HFFc6 (cell line): Measurements from ENCODE around the gene MRPL1. TPM values are rescaled to one million over a fixed set of nuclear protein-coding genes. Genes with fewer than 3 reads are reported as not detected.

Experiments
- DNase-seq: peaks from one replicate; pipeline ENCODE4 v3.0.0-alpha.2; 2018
- H3K27ac Mint-ChIP-seq: 2 replicates; pipeline ENCODE4 v1.8.0; 2020; ENCODE audit warnings: mild to moderate bottlenecking, mixed read lengths
- H3K27me3 Mint-ChIP-seq: 2 replicates; pipeline ENCODE4 v1.8.0; 2021; ENCODE audit warnings: mild to moderate bottlenecking, moderate library complexity, mixed read lengths; ENCODE audit not compliant: insufficient read depth
- H3K36me3 Mint-ChIP-seq: 2 replicates; pipeline ENCODE4 v1.8.0; 2021; ENCODE audit warnings: low read depth, mixed read lengths
- H3K4me1 Mint-ChIP-seq: 2 replicates; pipeline ENCODE4 v1.8.0; 2020; ENCODE audit warnings: low read depth, mixed read lengths
- H3K4me3 Mint-ChIP-seq: 2 replicates; pipeline ENCODE4 v1.8.0; 2020; ENCODE audit warnings: mild to moderate bottlenecking, moderate library complexity, mixed read lengths
- H3K9me3 Mint-ChIP-seq: 2 replicates; pipeline ENCODE4 v1.8.0; 2020; ENCODE audit warnings: mild to moderate bottlenecking, mixed read lengths
- CTCF ChIP-seq: fragments of 200-600 bp; sonication (generic); IDR thresholded peaks from 2 replicates; pipeline ENCODE4 v1.5.0; 2021; ENCODE audit warnings: antibody characterized with exemption, mild to moderate bottlenecking
- total RNA-seq, 6 experiments: library from RNA; stranded (reverse); fragmentation: NEBNext Ultra II Directional; extraction: Animal tissue kit (Norgen Biotek cat#: 25700); gene quantifications; 2 replicates in 1 of 6; 3 replicates in 5 of 6; pipeline ENCODE4 v1.2.3, GENCODE V29; 2021

Gene MRPL1
- total RNA-seq, 6 experiments from 2014 or later, result 29.2 to 48.8 (median 45.1) TPM

- Mint-ChIP-seq H3K9me3 (no peaks in the 10 kb centered on the region), H3K4me1 (peaks cover 31% of the 10 kb centered on the region), H3K27me3 (no peaks in the 10 kb centered on the region; the same call in 1 of the 2 replicates), H3K4me3 (peak within 1 kb of the TSS; percentile 98), H3K36me3 (0 out of 2 replicates have a peak, but pooled peaks cover 4% of the 10 kb centered on the region), H3K27ac (peak within 1 kb of the TSS; percentile 95)
- TF ChIP-seq CTCF, result no peak
- peak; percentile 20 for DNase-seq
Observed at GRCh38 chr4:77818602-77819403, 43.8 kb upstream of the MRPL1 start, which contains the start of gene CNOT6L. Gene CNOT6L (minus strand): TSS chr4:77819368. CDS start chr4:77819308, 60 bp downstream.

DNA sequence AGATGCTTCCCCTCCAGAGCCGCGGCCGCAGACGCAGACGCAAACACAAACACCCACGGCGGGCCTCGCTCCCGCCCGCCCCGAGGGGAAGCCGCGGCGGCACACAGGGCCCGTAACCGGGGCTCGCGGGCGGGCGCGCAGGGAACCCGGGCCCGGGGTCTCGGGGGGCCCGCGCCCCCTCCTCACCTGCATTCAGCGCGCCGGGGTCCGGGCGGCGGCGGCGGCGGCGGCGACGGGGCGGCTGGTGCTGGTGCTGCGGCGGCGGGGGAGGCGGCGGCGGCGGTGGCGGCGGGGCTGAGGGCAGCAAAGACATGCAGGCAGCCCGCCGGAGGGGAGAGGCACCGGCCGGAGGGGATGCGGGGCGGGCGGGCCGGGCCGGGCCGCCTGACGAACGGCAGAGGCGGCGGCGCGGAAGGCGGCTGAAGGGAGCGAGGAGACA, 43.2 kb upstream of the MRPL1 start:
- H3K4me3 Mint-ChIP-seq, result peak overlapping the region; percentile 98
- no peak for DNase-seq
- no peaks in the 10 kb centered on the region for H3K9me3 Mint-ChIP-seq
- no peak for TF ChIP-seq CTCF
- H3K36me3 Mint-ChIP-seq, result 0 out of 2 replicates have a peak, but pooled peaks cover 4% of the 10 kb centered on the region
- H3K27me3 Mint-ChIP-seq, result no peaks in the 10 kb centered on the region; the same call in 1 of the 2 replicates
- peak overlapping the region; percentile 93 for H3K27ac Mint-ChIP-seq
- H3K4me1 Mint-ChIP-seq, result peaks cover 31% of the 10 kb centered on the region

DNA sequence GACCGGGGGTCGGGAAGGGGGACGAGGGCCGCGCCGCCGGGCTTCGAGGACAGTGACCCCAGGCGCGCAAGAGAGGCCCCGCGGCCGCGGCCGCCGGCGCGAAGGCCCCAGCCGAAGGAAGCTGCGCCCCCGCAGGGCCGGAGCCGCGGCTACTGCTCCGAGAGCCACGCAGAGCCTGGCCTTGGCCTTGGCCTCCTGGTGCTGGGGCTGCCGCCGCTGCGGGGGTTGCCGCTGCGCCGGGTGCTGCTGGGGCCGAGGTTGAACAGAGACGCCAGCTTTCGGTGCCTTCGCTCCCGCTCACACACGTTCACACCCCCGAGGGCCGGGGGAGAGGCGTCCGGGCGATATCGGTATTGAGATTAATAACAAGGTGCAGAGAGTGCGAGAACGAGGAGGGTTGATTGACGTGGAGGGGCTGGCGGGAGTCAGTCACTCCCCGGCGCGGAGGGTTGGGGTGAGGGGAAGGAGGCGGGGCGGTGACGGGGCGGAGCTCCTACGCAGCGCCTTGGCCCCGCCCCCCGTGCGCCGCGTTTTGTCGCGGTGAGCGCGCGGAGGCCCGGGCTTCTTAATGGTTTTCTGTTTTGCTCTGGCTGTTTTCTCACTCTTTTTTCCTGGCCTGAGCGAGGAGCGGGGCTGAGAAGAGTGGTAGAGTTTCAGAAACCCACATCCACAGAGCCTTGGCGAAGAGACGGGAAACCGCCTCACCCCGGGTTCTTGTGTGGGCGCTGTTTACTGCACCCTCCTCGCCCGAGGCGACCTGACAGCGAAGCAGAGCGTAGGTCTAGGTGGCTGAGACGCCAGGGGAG, 42.6 kb upstream of the MRPL1 start:
- Mint-ChIP-seq H3K36me3 (0 out of 2 replicates have a peak, but pooled peaks cover 4% of the 10 kb centered on the region), H3K4me1 (peaks cover 31% of the 10 kb centered on the region), H3K27ac (peak overlapping the region; percentile 95), H3K4me3 (peak overlapping the region; percentile 97), H3K9me3 (no peaks in the 10 kb centered on the region), H3K27me3 (peaks cover 2% of the 10 kb centered on the region; the same call in 1 of the 2 replicates)
- peak; percentile 57 for DNase-seq
- TF ChIP-seq CTCF, result no peak; the same call in 1 of the 2 replicates

DNA sequence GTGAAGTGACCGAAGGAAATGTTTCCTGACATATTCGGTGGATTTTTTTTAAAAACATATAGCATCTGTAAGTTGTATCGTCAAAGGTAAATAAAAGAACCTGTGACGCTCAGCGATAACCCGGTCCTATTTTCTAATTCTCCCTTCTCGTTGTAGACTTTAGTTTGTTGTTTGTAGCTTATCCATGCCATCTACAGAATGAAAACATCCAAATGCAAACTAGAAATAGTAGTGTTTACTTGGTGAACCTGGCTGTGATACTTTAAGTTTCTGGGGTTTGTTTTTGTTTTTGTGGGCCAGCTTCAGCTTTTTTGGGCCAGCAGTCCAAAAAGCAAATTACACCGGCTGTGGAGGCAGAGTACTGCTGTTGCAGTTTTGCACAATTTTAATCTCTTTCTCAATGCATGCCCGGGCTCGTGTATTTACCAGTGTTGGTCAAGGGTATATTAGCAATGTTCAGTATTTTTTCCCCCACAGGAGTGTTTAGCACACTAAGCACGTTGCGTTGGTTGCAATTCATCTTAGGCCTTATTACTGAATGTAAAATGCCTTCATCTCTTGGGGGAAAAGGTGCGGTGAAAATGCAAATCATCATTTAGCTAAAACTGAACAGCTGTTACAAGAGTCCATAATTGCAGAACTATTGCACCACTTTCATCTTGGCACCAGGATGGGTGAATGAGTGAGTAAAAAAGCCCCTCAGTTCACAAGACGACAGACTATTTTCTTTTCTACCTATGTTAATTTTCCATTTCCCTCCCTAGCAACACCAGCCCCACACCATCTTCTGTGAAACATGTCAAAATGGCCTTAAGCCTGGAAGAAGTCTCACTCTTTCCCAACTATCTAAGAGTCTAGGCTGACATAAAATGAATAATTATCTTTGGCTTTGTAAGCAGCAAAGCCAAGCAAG, 41.7 kb upstream of the MRPL1 start:
- H3K4me1 Mint-ChIP-seq, result peaks cover 31% of the 10 kb centered on the region
- no peak for TF ChIP-seq CTCF
- no peak for DNase-seq
- peak overlapping the region; percentile 95 for H3K27ac Mint-ChIP-seq
- H3K4me3 Mint-ChIP-seq, result peak overlapping the region; percentile 97
- H3K36me3 Mint-ChIP-seq, result 0 out of 2 replicates have a peak, but pooled peaks cover 4% of the 10 kb centered on the region
- H3K9me3 Mint-ChIP-seq, result no peaks in the 10 kb centered on the region
- peaks cover 2% of the 10 kb centered on the region; the same call in 1 of the 2 replicates for H3K27me3 Mint-ChIP-seq
